SJSA1 (cell line): ENCODE data around the gene CPNE5. TPM values are rescaled to one million over a fixed set of nuclear protein-coding genes. Genes with fewer than 3 reads are reported as not detected.
"Not testable (repeated sequence)": the region's sequence is repeated elsewhere in the genome, so short reads cannot be mapped to it uniquely, and the experiment has no call there.

ENCODE experiments used
- DNase-seq, 2 experiments: peaks; one replicate each; pipeline ENCODE4 v3.0.0-alpha.2; 2015 to 2020; ENCODE audit warnings: low spot score in 2 of 2, low read depth in 1 of 2
- H3K27ac ChIP-seq: fragments of 250-450 bp; sonication (Bioruptor Pico); 2 replicates; pipeline ENCODE4 v1.5.1; 2020; ENCODE audit warnings: mild to moderate bottlenecking, moderate library complexity
- H3K27me3 ChIP-seq: fragments of 250-450 bp; sonication (Bioruptor Pico); replicated peaks from 2 replicates; pipeline ENCODE4 v1.5.1; 2020; ENCODE audit warnings: mild to moderate bottlenecking, moderate library complexity
- H3K36me3 ChIP-seq: fragments of 250-450 bp; sonication (Bioruptor Pico); 2 replicates; pipeline ENCODE4 v1.5.1; 2020; ENCODE audit warnings: mild to moderate bottlenecking
- H3K4me1 ChIP-seq: fragments of 250-450 bp; sonication (Bioruptor Pico); replicated peaks from 2 replicates; pipeline ENCODE4 v1.6.1; 2021; ENCODE audit warnings: mild to moderate bottlenecking
- H3K4me3 ChIP-seq: fragments of 250-450 bp; sonication (Bioruptor Pico); 2 replicates; pipeline ENCODE4 v1.5.1; 2020; ENCODE audit warnings: mild to moderate bottlenecking
- H3K9me3 ChIP-seq: fragments of 250-450 bp; sonication (Bioruptor Pico); replicated peaks from 2 replicates; pipeline ENCODE4 v1.5.1; 2020; ENCODE audit warnings: mild to moderate bottlenecking
- total RNA-seq: library from RNA; depleted of rRNA; stranded (reverse); fragments of >200 nt; shearing (Covaris generic); gene quantifications from 2 replicates; pipeline ENCODE4 v1.2.3, GENCODE V29; 2014

Gene CPNE5
- total RNA-seq, 1 experiment from 2014 or later = 0.08 TPM

GRCh38 chr6:36721369-36722140 is 117.7 kb downstream of the CPNE5 start:
- no peaks in the 10 kb centered on the region for H3K9me3 ChIP-seq
- H3K27ac ChIP-seq = no peak overlapping the region
- H3K4me3 ChIP-seq = no peak overlapping the region
- no peaks in the 10 kb centered on the region for H3K4me1 ChIP-seq
- peak in 1 of 2 experiments; percentile 49 for DNase-seq
- H3K36me3 ChIP-seq = no peaks in the 10 kb centered on the region
- no peaks in the 10 kb centered on the region for H3K27me3 ChIP-seq

- Histone ChIP-seq H3K27me3 (no peaks in the 10 kb centered on the region), H3K9me3 (no peaks in the 10 kb centered on the region), H3K4me3 (no peak overlapping the region), H3K4me1 (no peaks in the 10 kb centered on the region), H3K27ac (no peak overlapping the region), H3K36me3 (no peaks in the 10 kb centered on the region)
- DNase-seq = no peak
These were observed 118.7 kb downstream of the CPNE5 start for GRCh38 chr6:36720251-36721141.

DNA sequence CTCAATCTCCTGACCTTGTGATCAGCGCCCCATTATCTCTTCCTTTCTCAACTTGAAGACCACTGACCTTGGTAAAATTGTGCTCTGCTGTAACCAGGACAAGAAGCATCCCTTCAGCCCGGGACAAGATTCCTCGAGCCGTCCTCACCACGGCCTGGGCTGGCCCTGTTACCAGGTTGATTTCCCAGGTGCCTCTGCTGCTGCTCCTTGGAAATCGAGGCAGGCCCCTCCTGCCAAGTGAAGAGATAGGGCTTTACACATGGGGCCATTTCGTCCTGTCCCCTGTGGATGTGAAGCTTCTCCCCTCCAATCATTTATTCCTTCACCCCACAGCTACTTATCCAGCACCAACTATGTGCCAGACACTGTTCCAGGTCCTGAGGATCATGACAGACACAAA is 120.1 kb downstream of the CPNE5 start:
- H3K9me3 ChIP-seq = no peaks in the 10 kb centered on the region
- H3K27ac ChIP-seq = no peak overlapping the region
- no peaks in the 10 kb centered on the region for H3K27me3 ChIP-seq
- H3K36me3 ChIP-seq = no peaks in the 10 kb centered on the region
- no peak for DNase-seq
- H3K4me3 ChIP-seq = no peak overlapping the region
- H3K4me1 ChIP-seq = no peaks in the 10 kb centered on the region

DNA sequence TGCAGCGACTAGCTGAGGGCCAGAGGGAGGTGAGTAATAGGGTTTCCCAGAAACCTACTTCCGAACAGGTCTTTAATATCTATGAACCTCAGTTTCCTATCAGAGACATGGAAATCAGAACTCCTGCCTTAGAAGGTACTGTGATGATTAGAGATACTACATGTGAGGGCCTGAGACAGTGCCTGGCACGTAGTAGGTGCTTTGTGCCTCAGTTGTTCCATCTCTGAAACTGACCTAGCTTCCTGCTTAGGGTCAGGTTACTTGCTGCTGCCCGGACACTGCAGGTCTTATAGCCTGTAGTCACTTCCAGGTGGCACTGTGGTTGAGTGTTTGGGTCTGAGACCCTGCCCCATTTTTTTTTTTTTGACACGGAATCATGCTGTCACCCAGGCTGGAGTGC is 120.7 kb downstream of the CPNE5 start:
- H3K9me3 ChIP-seq = no peaks in the 10 kb centered on the region
- no peaks in the 10 kb centered on the region for H3K27me3 ChIP-seq
- no peak overlapping the region for H3K27ac ChIP-seq
- no peaks in the 10 kb centered on the region for H3K4me1 ChIP-seq
- DNase-seq = no peak
- H3K4me3 ChIP-seq = no peak overlapping the region
- no peaks in the 10 kb centered on the region for H3K36me3 ChIP-seq

GRCh38 chr6:36717871-36718540 is 121.2 kb downstream of the CPNE5 start:
- Histone ChIP-seq H3K36me3 (no peaks in the 10 kb centered on the region), H3K4me1 (no peaks in the 10 kb centered on the region), H3K27me3 (no peaks in the 10 kb centered on the region), H3K27ac (no peak overlapping the region), H3K4me3 (no peak overlapping the region), H3K9me3 (no peaks in the 10 kb centered on the region)
- DNase-seq = no peak

DNA sequence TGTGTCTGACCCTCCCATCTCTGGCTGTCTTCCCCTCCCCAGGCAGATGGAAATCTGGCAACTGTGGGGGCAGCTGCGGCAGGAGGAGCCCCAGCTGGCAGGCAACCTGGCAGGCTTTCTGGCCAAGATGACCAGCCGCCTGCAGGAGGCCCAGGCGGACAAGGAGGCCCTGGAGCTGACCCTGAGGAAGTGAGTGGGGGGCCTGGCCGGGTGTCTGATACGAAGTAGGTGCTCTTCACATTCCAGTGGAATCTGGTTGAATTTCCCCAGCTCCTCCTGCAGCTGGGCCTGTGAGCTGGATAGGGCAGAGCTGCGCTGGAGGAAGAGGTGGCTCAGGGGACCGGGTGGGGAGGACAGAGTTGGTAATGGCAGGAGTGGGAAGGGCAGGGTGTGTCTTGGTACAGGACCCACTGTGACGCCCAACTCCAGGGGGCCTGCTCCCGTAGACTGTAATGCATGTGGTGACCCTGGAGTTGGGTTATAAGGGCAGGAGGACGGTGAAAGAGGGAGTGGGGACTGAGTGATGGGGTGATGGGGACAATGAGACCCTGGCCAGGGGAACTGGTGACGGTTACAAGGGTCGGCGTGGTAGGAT is 121.9 kb downstream of the CPNE5 start:
- H3K36me3 ChIP-seq = no peaks in the 10 kb centered on the region
- no peaks in the 10 kb centered on the region for H3K9me3 ChIP-seq
- no peak overlapping the region for H3K4me3 ChIP-seq
- H3K27me3 ChIP-seq = no peaks in the 10 kb centered on the region
- DNase-seq = no peak
- H3K27ac ChIP-seq = no peak overlapping the region
- no peaks in the 10 kb centered on the region for H3K4me1 ChIP-seq

GRCh38 chr6:36716476-36717093 is 122.7 kb downstream of the CPNE5 start:
- H3K4me1 ChIP-seq = no peaks in the 10 kb centered on the region
- H3K36me3 ChIP-seq = no peaks in the 10 kb centered on the region
- no peak for DNase-seq
- H3K9me3 ChIP-seq = no peaks in the 10 kb centered on the region
- no peak overlapping the region for H3K27ac ChIP-seq
- H3K4me3 ChIP-seq = no peak overlapping the region
- H3K27me3 ChIP-seq = no peaks in the 10 kb centered on the region

GRCh38 chr6:36715469-36715868 is 123.8 kb downstream of the CPNE5 start:
- Histone ChIP-seq H3K27me3 (no peaks in the 10 kb centered on the region), H3K9me3 (no peaks in the 10 kb centered on the region), H3K4me1 (no peaks in the 10 kb centered on the region), H3K36me3 (no peaks in the 10 kb centered on the region), H3K27ac (no peak overlapping the region), H3K4me3 (no peak overlapping the region)
- DNase-seq = no peak

DNA sequence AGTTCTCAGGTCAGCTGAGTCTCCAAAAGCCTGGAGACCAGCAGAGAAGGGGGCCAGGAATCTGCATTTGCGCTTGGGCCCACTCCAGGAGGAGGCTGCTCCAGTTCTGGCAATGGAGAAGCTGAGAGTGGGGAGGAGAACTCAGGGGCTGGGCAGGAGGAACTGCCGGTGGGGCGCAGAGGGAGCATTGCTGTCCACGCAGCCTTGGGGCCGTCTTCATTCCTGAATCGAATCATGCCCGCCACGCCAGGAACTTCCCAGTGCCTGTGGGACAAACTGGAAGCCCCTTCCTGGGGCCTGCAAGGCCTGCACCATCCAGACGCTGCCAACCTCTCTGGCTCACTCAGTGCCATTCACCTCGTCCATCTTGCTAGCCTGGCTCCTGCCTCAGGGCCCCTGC is 124.7 kb downstream of the CPNE5 start:
- Histone ChIP-seq H3K9me3 (no peaks in the 10 kb centered on the region), H3K27ac (no peak overlapping the region), H3K4me3 (no peak overlapping the region)

GRCh38 chr6:36713846-36714245 is 125.4 kb downstream of the CPNE5 start:
- no peak for DNase-seq
- Histone ChIP-seq H3K4me1 (no peaks in the 10 kb centered on the region), H3K36me3 (no peaks in the 10 kb centered on the region), H3K27me3 (no peaks in the 10 kb centered on the region), H3K27ac (no peak overlapping the region), H3K4me3 (no peak overlapping the region), H3K9me3 (no peaks in the 10 kb centered on the region)

More for the DNA sequence above, 124.7 kb downstream of the CPNE5 start:
- H3K4me1 ChIP-seq = no peaks in the 10 kb centered on the region
- H3K36me3 ChIP-seq = no peaks in the 10 kb centered on the region
- no peak for DNase-seq
- H3K27me3 ChIP-seq = no peaks in the 10 kb centered on the region

DNA sequence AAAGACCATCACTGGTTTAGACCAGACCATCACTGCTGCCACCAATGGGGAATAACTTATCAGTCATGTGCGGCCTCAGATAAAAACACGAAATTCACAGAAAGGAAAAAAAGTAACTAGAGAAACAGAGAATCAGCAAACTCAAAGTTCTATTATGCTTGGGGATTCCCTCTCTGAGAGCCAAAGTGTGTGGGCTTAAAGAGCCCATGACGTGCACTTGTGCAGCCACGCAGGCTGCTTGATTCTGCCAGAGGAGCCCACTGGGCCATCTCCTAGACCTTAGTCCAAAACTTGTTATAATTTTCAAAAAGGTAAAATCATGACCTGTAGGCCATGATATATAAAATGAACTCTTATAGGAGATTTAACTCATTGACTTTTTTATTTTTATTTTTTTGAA is 126.4 kb downstream of the CPNE5 start:
- no peak for DNase-seq
- Histone ChIP-seq H3K27ac (no peak overlapping the region), H3K27me3 (no peaks in the 10 kb centered on the region), H3K9me3 (no peaks in the 10 kb centered on the region), H3K36me3 (no peaks in the 10 kb centered on the region), H3K4me3 (no peak overlapping the region), H3K4me1 (no peaks in the 10 kb centered on the region)

DNA sequence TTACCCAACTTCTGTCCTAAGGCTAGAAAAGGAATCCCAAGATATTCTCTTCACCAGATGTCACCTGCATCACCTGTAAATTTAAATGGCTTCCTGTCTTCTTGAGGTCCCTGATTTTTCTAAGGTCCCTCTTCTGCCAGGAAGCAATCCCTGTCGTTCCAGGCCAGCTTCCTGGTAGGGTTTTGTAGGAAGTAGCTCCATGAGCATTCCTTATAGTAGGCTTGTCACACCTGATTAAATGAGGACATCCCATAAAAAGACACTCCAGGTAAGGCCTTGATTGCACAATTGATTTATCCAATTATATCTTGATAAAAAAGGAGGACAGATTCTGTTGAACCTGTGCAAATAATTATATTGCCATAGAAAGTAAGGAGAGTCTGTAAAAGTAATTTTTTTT is 132.9 kb downstream of the CPNE5 start:
- Histone ChIP-seq H3K27ac (no peak overlapping the region), H3K9me3 (no peaks in the 10 kb centered on the region), H3K36me3 (no peaks in the 10 kb centered on the region)

GRCh38 chr6:36704961-36705577 is 134.2 kb downstream of the CPNE5 start:
- not testable (repeated sequence) for H3K27ac ChIP-seq, H3K9me3 ChIP-seq, H3K4me3 ChIP-seq, H3K36me3 ChIP-seq, DNase-seq, H3K4me1 ChIP-seq, H3K27me3 ChIP-seq

More for the DNA sequence above, 132.9 kb downstream of the CPNE5 start:
- no peaks in the 10 kb centered on the region; the same call in 1 of the 2 replicates for H3K4me1 ChIP-seq
- DNase-seq = no peak
- H3K27me3 ChIP-seq = no peaks in the 10 kb centered on the region
- H3K4me3 ChIP-seq = no peak overlapping the region
